Measurements from ENCODE around the gene PHTF2.

The PHTF2 gene

DNA sequence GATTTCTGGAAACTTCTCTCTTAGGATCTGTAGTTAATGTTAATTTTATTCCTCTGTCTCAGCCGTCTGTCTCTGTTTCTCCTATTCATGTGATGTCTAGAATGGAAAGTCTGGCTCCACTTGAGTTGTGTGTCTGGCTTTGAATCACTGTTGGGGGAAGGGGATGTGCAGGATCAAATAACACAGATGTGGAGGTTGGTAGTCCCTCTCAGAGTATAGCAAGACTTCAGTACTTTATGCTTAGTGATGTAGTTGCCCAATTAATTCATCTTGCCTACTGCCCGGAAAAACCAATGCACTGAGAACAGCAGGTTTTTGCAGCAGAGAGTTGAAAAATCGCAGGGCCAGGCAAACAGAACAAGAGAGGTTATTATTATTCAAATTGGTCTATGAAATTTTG, 79.2 kb downstream of the PHTF2 start:
- DNase-seq (ENCODE audit: low read depth) = no peak

DNA sequence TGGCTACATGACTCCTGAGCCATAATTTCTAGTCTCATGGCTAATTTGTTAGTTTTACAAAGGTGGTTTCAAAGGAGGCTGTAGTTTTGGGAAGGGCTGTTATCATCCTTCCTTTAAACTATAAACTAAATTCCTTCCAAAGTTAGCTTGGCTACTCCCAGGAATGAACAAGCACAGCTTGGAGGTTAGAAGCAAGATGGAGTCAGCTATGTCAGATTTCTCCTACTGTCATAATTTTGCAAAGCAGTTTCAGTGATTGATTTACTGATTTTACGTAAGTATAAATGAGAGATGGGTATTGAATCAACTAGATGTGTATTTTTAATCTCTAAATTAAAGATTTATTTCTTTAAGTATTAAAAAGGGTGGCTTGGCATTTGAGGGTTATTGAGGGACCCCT, 79.9 kb downstream of the PHTF2 start:
- no peak for DNase-seq (ENCODE audit: low read depth)

DNA sequence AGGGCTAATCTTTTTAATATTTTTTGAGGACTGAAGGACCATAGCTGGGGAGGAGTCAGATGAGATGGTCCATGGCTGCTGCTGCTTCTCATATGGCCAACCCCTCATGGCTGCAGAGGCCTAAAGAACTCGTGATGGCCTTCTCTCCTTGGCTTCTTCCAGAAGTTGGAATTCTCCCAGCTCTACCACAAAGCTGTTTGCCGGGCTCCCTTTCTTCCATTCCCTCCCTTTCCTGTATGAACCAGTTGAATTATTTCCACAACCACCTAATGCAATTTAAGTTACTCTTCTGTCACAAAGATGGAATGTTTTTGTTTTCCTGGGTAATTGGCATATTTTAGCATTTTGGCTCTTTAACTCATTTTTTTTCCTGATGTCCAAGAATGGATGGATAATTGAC, 80.7 kb downstream of the PHTF2 start:
- no peak for DNase-seq (ENCODE audit: low read depth)

DNA sequence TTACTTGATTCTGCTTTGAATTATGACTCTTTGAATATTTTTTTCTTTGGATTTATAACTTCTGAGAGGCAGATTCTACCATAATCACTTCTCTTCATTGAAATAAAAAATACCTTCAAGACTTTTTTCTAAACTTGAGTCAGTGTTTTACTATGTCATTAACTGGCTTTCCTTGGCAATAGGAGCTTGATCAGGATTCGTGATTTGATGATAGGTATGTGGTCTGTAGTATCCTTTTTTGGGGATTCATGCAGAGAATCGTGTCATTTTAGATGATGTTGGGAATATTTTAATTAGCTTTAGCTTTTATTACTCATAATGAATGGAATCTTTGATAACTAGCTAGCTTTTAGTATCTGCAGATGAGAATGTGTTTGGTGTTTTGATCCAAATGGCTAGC, 83.3 kb downstream of the PHTF2 start:
- no peak for DNase-seq (ENCODE audit: low read depth)

DNA sequence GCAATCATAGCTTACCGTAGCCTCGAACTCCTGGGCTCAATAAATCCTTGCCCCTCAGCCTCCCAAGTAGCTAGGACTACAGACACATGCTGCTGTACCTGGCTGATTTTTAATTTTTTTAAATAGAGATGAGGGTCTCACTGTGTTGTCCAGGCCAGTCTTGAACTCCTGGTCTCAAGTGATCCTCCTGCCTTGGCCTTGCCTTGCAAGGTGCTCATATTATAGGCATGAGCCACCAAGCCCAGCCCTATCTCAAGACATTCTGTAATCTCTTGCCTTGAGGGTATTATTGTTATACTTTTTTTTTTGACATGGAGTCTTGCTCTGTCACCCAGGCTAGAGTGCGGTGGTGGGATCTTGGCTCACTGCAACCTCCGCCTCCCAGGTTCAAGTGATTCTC, 86.6 kb downstream of the PHTF2 start:
- no peak for DNase-seq (ENCODE audit: low read depth)

DNA sequence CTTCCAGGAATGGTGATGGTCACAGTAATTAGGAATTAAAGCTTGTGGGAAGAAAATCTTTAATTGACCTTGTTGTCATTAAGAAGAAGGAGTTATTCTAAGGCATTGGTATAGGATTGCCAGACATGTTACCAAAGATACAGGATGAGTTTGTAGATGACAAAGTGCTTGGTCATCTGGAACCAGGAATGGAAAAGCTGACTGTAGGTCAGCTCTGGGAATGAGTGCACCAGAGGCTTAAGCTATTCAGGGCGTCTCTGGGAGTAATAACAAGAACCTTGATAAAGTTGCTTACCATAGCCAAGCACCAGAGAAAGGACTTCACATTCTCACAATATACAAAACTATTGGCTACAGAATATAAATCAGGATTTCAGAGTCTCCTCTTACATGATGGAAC, 89.0 kb downstream of the PHTF2 start:
- no peak for DNase-seq (ENCODE audit: low read depth)

DNA sequence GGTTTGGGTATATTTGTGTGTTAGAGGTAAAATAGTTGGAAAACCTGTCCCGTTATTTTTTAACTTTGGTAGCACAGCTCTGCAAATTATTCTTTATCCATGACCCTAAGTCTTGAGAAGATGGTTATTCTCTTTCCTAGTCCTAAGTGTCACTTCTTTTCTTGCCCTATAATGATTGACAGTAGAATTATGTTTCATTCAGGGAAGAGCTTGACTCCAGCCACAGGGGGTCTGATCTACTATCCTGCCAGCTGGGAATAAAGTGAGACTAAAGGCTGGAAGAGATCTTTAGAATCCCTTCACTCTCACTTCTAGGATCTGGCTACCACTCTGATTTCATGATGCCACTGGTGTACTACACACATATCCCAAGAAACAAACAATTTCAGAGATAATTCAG, 90.4 kb downstream of the PHTF2 start:
- DNase-seq (ENCODE audit: low read depth) = no peak

DNA sequence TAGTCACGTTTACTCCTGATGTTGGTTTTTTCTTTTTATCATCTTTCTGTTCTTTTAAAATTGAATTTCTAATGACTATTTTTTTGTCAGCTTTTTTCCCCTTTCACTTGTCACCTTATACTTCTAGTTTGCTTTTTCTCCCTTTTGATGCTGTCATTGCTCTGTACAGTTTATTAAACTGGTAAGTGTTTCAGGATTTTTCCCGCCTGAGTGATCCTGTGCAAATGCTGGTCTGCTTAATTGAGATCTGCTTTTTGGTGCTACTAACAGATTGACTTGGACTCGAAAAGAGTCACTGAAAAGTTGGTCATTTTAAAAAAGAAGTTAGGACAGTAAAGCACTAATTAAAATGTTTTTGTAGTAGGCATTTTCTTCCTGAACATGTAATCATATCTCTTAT, 95.2 kb downstream of the PHTF2 start:
- DNase-seq (ENCODE audit: low read depth) = no peak

DNA sequence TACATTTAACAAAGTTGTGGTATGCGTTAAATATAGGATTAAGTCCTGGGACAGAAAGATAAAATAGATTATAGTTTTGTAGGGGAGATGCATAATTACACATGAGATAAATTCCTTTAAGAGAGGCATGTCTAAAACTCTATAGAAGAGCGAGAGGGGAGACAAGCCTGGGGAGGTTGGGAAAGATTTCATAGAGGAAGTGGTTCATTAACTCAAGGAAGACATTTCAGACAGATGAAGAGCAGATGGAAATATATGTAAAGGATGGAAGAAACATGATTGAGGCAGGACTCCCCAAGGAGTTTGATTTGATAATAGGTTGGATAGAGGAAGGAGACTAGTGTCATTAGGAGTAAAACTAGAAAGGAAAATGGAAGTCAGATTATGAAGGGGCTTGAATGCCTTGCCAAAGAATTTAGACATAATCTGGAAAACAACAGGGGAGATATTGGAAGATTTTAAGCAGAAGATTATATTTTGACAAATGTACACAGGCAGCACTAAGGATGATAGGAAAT, 96.1 kb downstream of the PHTF2 start:
- no peak for DNase-seq (ENCODE audit: low read depth)

DNA sequence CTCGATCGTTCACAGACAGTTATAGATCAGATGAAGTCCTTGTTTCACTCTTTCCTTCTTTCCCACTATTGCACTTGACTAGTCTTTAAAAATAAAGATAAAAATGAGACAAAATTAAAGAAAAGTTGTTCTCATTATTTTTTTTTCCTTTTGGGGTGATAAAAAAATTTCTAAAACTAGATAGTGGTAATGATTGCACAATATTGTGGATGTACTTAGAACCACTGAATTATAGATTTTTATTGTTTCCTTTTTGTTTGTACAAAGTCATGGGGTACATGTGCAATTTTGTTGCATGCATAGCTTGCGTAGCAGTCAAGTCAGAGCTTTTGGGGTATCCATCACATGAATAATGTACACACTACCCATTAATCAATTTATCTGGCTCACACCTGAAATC, 97.3 kb downstream of the PHTF2 start:
- no peak for DNase-seq (ENCODE audit: low read depth)

DNA sequence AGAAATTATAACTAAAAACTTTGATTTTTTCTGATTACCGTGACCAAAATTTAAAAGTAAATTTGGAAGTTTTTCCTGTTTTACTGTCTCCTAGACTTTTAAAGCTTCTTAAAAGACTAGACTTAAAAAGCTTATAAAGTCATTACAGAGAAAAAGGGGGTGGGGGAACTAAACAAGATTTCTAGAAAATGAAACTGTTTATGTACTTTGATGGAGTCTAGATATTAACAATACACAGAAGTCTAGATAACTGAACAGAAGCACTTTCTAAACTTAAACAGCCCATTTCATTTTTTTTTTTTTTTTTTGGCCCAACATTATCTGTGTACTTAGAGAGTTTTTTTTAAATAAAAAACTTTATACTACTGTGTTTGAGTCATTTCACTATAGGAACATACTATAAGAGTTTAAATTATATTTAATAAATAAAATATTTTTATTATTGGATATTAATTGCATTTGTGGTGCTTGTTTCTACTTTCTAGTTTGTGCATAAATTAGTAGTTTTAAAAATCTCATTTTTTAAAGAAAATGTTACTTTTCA, 98.5 kb downstream of the PHTF2 start:
- no peak for DNase-seq (ENCODE audit: low read depth)

DNA sequence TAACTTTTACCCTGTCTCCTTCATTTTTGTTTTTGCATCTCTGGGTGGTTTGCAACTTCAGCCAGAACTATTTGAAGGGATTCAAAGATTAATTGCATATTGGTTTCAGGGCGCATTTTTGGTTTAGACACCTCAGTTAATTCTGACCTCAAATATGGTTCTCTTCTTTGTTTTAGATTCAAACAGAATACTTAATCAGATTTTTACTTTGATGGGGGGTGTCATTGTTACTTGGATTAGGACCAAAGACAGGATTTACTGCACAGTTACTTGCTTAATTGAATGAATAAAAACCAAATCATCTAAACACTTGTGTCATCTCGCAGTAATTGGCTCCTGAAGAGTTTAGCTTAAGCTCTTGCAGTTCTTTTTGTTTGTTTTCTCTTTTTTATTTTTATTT, 100.9 kb downstream of the PHTF2 start:
- DNase-seq (ENCODE audit: low read depth) = no peak

DNA sequence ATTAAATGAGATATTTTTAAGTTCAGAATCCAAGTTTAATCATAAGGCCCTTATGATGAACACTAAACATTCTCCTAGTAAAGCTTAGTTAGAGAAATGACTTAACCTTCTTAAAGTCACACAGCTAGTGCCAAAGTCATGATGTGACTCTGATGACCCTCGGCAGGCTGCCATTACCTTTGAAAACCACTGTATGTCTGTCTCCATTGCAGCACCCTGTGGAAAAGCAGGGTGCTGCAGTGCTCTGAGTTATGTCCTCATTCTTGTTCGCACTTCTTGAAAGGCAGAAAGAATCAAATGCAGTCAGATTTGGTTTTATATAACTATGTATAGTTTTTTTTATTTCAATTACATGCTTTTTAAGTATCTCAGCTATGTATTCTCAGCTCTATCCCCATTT, 105.0 kb downstream of the PHTF2 start:
- no peak for DNase-seq (ENCODE audit: low read depth)

DNA sequence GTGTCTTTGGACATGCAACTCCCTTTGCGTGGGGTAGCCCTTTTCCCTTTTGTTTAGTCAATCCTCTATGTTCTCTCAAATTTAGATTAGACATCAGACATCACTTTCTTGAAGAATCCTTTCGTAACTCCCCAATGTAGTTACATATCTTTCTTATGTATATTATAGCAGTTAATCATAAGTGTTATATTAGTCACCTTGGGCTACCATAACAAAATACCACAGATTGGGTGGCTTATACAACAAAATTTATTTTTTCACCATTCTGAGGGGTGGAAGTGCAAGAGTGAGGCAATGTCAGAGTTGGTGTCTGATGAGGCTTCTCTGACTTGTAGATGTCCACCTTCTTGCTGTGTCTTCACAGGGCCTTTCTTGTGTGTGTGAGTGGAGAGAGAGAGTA, 105.7 kb downstream of the PHTF2 start:
- no peak for DNase-seq (ENCODE audit: low read depth)

DNA sequence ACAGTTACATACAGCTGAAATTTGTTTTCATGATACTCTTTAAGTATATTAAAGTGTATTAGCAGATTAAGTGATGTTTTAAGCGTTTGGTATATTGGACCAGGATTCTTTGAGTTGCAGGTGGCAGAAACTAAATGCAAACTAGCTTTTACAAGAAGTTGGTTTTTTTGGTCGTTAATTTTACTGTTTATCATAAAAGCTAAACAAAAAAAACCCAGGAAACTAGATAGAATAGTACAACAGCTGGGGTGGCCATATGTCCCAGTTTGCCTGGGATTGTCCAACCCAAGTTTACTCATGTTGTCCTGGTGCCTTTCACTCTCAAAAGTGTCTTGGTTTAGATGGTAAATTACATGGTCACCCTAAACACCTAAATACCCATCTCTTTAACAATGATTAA, 108.7 kb downstream of the PHTF2 start:
- no peak for DNase-seq (ENCODE audit: low read depth)

DNA sequence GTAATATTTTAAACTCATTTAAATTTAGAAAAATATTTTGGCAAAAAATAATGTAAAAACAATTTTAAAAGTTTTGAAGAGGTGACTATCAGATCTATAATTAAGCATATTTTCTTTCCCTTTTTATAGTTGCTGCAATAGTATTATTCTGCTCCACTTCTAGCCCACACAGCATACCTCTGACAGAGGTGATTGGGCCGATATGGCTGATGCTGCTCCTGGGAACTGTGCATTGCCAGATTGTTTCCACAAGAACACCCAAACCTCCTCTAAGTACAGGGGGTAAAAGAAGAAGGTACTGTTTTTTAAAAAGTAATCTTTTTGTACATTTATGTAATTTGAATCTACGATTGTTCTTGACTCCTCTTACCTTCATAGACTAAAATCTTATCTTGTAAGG, 110.1 kb downstream of the PHTF2 start:
- no peak for DNase-seq (ENCODE audit: low read depth)

DNA sequence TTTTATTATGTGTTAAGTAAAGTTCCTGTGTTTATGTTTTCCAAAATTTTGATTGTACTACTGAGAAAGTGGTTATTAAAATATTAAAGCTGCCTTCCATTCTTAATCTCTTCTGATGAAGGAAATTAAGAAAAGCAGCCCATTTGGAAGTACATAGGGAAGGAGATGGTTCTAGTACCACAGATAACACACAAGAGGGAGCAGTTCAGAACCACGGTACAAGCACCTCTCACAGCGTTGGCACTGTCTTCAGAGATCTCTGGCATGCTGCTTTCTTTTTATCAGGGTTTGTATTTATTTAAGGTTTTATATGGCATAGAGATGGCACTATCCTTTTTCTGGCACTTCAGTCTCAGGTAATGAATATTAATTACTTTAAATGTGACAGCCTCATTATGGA, 111.6 kb downstream of the PHTF2 start:
- no peak for DNase-seq (ENCODE audit: low read depth)

DNA sequence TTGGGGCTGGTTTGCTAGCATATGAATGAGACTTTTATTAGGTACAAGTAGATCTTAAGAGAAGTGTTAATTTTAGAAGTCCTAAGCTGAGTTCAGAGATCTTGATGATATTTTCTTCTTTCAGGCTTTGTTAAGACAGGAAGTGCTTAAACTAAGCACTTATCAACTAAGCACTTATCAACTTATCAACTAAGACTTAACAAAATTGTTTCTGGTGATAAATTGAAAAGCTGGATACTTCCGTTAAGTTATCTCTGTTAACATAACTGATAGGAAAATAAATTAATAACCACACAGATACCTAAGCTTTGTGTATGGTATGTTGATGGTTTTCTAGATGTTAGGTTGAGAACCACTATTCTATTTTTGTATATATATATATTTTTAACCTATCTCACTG, 113.7 kb downstream of the PHTF2 start:
- DNase-seq (ENCODE audit: low read depth) = no peak

DNA sequence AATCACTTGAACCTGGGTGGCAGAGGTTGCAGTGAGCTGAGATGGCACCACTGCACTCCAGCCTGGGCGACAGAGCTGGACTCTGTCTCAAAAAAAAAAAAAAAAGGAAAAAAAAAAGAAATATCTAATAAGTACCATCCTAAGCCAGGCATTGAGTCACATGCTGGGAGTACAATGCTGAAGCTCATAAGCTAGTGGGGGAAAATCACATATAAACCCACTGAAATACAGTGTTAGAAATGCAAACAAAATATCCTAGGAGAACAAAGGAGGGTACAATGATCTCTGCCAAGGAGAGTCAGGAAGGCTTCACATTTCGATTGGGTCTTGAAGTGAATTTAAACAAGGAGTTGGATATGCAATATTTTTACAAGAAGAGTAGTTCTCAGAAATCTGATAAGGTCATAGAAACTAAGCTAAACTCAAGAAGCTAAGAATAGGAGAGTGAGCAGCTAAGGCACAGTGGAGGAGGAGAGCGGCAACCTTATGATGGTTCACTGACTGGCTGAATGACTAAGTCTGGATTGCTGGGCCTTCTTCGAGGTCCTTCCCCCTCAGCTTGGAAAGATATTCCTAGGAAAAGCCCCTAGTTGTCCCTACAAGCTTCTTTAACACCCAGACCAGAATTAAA, 115.5 kb downstream of the PHTF2 start:
- DNase-seq (ENCODE audit: low read depth) = no peak

DNA sequence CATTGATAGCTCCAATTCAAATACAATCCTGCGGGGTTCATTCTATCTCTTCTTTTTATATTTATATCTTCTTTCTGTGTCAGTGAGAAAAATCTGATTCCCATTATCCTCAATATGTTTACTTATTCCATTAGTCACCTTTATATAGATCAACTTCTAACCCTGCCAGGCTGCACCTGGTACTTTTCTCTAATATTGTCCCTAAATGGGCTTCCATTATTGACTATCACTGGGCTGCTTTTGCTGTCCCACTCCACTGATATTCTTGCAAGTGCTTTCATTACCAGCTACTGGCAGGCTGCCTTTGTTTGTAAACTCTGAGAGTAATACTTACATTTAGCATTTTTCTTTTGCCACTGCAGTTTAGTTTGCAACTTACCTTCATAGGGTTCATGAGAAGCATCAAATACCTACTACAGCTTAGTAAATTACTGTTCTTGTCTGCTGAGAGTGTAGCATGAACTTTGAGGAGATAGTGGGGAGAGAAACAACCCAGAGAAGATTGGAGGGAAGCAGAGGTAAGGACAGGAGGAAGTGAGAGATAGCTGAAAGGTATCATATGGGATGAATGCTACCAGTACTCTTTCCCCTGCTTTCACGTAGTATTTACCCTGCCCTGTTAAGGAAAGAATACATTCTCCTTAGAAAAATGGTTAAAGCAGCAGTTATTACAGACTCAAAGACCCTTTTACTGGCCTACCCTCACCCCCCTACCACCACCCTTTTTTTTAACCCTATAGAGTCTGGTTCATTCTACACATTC, 119.1 kb downstream of the PHTF2 start:
- DNase-seq (ENCODE audit: low read depth) = no peak

DNA sequence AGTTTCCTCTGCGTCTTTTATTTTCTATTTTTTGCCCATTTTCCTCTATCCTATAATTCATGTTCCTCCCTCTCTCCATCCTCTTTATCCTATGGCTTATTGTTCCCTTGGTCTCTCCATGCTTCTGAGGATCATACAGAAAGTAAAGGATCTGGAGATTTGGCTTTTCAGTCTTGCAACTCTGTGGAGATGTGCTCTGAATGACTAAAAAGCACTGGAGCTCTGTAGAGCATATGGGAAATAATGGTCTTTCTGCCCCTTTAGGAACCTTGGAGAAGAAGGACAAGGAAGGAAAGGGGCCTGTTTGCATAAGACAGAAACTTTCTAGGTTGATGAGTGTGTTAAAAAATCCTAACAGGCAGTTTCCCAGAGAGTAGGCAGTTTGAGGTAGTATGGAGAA, 120.1 kb downstream of the PHTF2 start:
- no peak for DNase-seq (ENCODE audit: low read depth)

DNA sequence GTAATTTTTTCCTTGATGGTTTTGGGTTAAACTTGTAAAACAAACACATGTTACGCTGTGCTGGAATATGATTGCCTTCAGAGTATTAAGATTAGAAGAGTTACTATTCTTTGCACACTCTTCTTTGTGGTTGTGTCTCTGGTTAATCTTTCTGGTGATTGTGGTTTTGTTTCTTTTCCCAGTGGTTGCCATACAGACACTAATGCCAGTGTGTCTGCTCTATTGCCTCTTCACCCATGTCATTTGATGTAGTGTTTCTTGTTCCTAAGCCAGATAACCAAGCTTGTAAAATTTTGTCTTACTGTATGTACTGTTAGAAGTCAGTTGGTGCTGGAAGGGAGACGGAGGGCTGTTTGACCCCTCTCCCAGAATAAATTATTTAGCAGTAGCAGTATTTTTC, 124.8 kb downstream of the PHTF2 start:
- DNase-seq (ENCODE audit: low read depth) = no peak

DNA sequence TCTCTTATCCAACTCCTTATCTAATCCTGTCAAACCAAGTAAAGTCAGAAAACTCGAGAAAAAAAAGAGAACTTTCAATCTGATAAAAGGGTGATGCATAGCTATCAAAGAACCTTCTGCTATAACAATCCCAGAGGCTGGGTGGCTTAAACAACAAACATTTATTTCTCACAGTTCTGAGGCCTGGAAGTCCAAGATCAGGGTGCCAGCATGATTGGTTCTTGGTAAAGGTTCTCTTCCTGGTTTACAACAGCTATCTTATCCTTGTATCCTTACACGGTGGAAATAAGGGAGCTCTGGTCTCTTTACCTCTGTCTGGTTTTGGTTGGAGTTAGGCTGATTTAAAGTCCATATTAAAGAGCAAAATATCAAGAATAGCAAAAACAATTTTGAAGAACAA, 131.9 kb downstream of the PHTF2 start:
- no peak for DNase-seq (ENCODE audit: low read depth)

DNA sequence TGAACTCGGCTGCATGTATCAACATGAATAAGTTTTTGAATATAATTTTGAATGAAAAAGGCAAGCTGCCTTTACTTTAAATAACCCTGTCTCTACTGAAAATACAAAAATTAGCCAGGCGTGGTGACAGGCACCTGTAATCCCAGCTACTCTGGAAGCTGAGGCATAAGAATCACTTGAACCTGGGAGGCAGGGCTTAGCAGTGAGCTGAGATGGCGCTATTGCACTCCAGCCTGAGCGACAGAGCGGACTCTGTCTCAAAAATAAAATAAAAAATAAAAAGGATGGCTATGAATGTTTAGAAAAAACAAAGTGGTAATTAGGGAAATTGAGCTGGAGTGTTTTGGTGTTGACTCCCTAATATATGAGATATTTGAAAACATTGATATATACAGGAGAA, 133.3 kb downstream of the PHTF2 start:
- DNase-seq (ENCODE audit: low read depth) = no peak

Measured in activated gamma-delta T cell treated with anti-CD3 and anti-CD28 coated beads, Interleukin-2, amount 50 U/mL, for 16 hours (primary cell).